ENCODE measurements around the gene KCNA10. TPM values are rescaled to one million over a fixed set of nuclear protein-coding genes. Genes with fewer than 3 reads are reported as not detected.

Gene KCNA10
- not detected in 2 replicates for total RNA-seq

DNA sequence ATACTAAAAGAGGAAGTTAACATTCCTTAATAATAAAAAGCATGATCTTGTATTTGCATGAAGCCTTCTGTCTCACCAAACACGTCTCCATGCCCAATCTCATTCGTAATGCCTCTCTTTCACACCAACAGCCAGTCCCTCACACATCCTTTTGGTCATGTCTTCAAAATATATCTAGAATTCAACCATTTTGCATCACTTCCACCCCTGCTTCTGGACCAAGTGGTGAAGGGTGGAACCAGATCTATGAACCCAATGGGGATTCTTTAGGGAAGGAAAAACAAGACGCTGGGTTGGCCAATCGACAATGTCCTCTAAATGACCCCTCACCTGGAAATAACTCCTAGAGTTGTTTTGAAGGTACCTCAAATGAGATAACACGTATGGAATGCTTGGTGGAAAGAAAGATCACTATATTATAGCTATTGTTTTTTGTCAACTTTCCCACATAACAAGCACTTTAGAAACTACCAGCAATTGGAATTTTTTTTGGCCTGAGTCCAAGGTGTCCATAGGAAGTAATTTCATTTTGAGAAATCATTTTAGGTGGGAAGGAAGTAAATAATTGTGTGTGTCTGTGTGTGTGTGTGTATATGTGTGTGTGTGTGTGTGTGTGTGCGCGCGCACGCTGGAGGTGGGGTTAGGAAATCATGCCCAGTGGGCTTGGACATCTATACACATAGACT, at the start of gene KCNA10:
TSS of gene KCNA10 (minus strand) at position 51 of the 686 bp plus-strand sequence. CDS start 388 bp downstream, outside the sequence.
- peak in 1 of 2 donors; percentile 86 for DNase-seq (ENCODE audit: low read depth in 2 of 2)

DNA sequence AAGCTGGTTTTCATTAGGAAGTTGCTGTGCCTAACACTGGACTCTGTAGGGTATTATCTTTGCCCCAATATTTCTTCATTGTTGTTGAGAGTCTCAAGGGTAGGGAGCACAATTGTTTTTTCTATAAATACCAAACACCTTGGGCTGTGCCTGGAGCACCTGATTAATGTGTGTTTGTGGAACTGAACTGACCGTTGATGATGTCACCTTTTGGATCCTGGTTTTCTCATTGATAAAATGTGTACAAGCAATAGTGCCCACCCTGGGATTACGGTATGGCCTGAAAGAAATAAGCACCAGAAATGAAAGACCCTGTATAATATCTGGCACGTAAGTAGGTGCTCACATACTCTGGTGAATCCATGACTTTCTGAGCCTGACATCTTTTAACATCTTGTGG, 47.9 kb upstream of the KCNA10 start:
- DNase-seq (ENCODE audit: low read depth in 2 of 2) = no peak

DNA sequence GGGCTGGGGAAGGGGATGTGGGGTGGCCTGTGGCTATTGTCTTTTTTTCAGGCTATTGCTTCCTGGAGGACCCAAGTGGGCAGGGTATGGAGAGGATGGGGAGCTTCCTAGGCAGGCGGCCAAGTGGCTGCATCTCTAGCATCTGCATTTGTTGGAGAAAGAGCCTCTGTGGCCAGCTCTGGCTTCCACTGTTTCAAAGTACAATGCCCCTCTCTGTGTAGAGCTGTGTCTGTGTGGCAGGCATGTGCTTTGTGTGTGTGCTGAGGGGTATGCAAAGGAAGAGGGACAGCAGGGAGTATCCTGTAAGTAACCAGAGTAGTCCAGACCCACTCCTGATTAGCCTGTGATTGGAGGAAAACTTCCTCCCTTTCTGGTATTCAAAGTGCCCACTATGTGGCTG, 46.6 kb upstream of the KCNA10 start:
- no peak for DNase-seq (ENCODE audit: low read depth in 2 of 2)

DNA sequence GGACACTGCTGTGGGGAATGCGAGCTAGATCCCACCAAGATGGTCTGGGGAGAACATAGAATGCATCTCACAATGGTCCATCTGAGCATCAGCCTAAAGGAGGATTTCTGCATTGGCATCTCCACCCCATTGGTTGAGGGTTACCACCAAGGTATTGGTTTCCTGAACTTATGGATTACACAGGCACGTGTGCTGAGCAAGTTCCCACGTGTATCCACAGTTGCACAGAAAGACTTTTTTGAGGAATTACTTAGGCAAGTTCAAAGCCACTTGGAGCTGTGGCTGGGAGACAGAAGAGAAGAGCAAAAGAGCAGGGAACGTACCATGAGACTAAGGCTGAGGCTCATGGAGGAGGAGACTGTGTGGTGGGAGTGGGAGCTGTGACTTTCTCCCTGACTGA, 44.1 kb upstream of the KCNA10 start:
- no peak for DNase-seq (ENCODE audit: low read depth in 2 of 2)

DNA sequence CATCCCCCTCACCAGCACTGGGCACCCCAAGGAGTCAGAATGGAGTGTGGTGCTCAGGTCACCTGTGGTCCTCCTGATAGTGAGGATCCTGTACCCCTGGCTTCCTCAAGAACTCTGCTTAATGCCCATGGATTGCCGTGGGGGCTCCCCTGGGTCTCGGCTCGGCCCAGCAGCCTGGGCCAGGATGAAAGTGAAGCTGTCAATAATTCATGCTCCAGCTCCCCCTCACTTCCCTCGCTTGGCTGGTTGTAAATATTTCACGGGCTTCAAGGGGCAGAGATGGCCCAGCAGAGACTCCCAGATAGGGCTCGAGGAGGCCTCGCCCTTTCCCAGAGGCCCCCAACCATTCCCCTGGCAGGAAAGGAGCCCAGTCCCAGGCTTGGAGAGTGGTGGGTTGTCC, 42.6 kb upstream of the KCNA10 start:
- DNase-seq (ENCODE audit: low read depth in 2 of 2) = no peak

DNA sequence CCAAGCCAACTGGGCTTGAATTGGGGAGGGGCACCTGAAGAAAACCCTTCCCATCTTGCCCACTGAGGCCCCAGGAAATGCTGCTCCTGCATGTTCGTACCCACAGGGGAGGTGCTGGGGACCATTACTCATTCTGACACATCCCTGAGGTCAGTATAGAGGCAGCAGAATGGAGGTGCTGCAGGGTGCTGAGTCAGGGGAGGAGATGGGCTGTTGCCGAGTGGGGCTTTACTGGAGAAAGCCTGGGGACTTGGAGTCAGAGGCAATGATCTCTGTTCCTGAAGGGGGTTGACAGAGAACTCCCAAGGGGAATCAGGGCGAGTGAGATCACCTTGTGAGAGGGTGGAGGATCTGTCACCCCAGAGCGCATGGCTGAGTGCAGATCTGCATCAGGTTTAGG, 40.2 kb upstream of the KCNA10 start:
- no peak for DNase-seq (ENCODE audit: low read depth in 2 of 2)

DNA sequence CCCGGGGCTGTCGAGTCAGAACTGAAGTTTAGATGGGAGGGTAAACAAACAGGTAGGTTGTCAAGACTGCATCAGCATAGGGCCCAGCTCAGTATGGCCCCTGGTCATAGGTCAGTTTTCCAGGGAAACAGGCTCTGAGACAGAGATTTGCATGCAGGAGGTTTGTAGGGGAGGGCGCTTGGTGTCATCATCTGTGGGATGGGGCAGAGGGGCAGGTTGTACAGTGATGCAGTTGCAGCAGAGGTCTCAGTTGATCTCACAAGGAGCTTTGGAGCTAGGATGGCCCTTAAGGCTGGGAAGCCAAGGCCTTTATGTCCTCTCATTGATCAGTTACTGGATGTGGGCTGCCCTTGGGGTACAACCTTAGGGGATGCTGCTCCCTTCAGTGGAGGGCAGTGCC, 38.5 kb upstream of the KCNA10 start:
- no peak for DNase-seq (ENCODE audit: low read depth in 2 of 2)

DNA sequence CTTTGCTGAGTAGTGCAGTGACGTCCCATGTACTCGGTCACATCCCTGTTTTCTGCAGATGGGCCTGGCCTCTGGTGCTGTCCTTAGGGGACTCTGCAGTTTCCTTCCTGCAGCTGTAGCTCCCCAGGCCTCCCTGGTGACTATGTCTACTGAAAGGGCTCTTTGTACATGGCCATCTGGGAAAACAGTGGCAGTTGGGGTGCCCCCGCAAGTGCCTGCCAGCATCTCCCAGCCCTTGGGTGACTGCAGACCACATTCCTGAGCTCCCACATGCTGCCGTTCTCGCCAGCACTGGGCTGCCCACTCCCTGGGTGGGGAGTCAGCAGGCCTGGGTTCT, 37.5 kb upstream of the KCNA10 start:
- DNase-seq (ENCODE audit: low read depth in 2 of 2) = no peak

DNA sequence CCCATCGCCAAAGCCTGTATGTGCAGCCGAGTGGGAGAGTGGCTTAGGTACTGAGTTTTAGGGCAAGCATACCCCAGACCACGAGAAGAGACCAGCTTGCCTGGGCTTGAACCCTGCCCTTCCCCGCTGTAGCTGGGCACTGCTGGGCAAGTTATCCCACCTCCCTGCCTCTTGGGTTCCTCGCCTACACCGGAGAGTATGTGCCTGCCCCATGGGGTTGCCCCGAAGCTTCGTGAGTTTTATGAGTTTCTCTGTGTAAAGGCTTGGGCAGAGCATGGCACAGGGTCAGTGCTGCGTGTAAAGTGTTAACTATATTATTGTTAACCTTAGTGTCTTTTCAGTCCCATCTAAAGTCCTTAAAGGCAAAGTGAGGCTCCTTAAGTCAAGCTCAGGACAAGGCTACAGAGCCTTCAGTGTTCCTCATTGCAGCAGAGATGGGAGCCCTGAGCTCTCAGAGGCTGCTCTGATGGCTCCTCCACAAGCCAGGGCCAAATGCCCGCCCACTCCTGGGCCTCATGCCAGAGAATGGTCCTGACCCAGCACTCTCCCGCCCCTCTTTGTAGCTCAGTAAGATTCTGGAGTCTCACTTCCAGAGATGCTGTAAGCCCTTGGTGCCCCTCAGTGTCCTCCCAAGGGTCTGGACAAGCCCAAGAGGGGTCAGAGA, 37.0 kb upstream of the KCNA10 start:
- peak in 1 of 2 donors; percentile 11 for DNase-seq (ENCODE audit: low read depth in 2 of 2)

DNA sequence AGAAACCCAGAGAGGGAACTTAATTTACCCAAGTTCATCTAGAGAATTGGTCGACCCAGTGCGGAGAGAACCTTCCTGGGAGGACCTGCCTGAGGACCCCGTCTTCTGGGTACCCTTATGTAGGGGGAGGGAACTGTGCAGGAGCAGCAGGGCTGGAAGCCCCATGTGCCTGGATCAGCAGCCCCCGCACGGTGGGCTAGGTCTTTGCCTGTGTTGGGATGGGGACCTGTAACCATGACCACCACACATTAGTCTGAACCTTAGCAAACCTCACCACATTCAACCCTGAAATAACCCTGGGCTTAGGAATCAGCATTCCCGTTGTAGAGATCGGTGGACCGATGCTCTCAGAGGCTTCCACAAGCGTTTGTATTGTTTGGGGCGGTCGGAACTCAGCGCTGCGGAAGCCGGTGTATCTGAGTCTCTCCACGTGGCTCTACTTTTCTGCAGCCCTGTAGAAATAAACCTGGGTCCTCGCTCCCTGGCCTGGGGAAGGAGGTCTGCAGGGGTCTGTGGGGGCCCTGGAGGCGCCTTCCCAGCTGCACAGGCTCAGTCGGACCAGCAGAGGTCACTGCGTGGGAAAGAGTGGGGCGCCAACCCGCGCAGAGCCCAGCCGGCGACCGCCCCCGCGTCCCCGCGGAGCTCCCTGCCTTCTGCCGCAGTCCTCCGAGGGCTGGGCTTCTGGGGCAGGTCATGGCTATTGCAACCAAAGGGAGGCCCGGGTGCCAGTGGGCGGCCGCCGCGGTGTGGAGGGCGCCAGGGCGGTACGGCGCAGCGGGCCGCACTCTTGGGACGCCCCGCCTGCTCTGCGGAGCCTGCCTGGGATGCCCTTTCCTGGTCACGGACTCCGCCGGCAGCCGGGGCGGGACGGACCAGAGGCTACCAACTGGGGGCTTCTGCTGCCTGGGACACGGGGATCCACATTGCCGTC, 36.2 kb upstream of the KCNA10 start:
- peak; percentile 27 to 47 for DNase-seq (ENCODE audit: low read depth in 2 of 2)

DNA sequence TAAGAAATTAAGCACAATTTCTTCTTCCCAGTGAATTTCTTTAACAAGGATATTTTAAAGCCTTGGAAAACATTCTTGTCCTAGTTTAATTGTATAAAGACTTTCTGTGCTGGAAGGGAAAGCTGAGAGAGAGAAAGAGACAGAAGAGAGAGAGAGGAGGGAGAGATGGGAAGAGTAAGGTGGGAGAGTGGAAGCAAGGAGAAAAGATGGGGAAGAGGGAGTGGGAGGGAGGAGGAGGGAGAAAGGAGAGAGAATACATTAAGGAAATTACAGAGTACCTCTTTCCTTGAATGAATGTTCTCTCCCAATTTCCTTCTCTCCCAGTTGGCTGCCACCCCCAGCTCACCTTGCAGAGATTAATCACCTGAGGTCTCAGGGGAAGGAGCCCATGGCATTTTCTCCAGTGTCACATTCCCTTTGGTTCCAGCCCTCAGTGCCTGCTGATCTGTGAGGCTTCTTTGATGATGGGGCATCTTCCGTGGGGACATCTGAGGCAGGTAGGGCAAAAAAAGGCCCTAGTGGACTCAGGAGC, 32.4 kb upstream of the KCNA10 start:
- DNase-seq (ENCODE audit: low read depth in 2 of 2) = no peak

DNA sequence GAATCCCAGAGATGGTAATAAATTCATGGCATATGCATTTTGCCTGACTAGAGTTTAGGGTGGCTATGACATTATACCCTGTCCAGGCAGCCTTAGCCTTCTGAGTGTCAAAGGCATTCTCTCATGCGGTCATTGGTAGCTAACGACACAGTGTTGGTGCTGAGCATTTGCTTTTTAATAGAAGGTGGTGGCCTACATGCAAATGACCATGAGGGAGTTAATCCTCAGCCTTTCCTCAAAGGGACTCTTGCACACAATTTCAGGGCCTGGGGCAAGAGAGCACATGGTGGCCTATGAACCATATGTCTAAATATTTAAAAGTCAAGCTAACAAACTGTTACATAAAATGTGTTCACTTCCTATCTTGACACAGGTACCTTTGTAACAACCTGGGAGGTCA, 30.9 kb upstream of the KCNA10 start:
- no peak for DNase-seq (ENCODE audit: low read depth in 2 of 2)

DNA sequence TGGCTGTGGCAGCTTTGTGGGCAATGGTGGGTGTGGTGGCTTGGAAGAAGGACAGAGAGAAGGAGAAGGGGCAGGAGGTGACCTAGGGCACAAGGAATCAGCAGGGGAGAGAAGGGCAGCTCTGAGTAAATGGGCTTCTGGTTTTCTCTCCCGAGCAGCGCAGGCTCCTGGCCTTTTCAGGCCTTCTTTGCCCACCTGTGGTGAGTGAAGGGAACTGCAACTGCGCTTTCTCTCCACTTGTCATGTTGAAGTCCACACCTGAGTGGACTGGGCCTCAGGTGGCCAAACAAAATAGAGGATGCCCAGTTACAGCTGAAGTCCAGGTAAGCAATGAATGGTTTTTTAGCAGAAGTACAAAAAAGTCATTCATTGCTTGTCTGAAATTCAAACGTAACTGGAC, 29.4 kb upstream of the KCNA10 start:
- peak; percentile 18 to 47 for DNase-seq (ENCODE audit: low read depth in 2 of 2)

DNA sequence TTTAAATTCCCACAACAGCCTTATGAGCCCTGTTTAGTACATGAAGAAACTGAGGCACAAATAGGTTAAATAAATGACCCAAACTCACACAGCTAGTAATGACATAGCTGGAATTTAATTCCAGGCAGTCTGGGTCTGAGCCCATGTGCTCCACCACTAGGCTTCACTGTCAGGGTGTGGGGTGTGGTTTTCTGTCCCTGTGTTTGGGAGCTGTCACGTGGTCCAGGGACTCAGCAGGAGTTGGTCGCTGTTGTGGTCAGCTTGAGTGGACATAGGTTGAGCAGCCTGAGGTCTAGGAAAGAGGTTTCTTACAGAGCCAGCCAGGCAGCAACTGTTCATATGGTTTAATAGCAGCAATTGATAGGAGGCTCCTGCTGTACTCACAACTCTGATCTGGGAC, 28.0 kb upstream of the KCNA10 start:
- no peak for DNase-seq (ENCODE audit: low read depth in 2 of 2)

DNA sequence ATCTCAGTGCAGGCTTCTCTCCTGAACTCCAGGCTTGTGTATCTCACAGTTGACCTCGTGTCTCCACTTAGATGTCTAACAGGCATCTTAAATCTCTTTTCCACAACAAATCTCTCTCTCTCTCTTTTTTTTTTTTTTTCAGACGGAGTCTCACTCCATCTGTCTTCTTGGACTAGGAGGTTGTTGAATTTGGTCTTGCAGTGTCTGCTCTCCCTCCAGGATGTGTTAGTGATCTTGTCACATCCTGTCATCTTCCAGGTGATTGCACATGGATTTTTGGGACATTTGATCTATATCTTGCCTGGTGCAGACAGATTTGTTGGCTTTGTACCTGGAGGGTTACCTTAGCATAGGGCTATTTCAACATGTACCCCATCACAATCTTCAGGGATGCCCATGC, 26.5 kb upstream of the KCNA10 start:
- DNase-seq (ENCODE audit: low read depth in 2 of 2) = no peak

DNA sequence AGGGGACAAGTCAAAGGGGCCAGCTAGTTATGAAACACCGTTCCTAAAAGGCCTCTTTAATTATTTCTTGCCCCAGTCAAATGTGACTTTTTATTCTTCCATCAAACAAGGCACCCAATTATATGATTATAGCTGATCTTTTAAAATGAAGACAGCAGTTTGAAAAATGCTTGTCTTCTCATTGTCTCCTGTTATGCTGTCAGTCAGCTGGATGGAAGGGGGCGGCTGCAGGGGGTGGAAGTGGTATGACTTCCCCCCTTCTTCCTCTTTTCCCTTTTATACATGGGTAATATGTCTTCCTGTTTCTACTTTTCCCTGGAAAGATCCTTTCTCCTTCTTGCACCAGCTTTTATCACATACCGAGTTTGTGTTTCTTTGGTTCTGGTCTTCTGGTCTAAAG, 25.8 kb upstream of the KCNA10 start:
- DNase-seq (ENCODE audit: low read depth in 2 of 2) = no peak

DNA sequence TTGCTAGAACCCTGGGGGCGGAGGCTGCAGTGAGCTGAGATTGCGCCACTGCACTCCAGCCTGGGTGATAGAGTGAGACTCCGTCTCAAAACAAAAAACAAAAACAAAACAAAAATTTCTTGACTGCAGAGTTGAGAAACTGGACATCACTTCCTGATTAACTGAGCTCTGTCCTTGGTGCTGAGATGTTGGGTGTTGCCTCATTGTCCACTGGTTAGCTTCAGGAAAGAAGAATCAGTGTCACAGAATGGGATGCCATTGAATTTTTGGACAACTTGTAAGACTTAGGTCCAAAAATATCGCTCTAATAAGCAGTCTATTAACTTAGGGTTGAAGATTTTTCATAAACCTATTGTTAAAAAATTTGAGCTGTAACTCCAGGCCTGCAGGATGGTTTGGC, 23.8 kb upstream of the KCNA10 start:
- peak; percentile 55 to 61 for DNase-seq (ENCODE audit: low read depth in 2 of 2)

DNA sequence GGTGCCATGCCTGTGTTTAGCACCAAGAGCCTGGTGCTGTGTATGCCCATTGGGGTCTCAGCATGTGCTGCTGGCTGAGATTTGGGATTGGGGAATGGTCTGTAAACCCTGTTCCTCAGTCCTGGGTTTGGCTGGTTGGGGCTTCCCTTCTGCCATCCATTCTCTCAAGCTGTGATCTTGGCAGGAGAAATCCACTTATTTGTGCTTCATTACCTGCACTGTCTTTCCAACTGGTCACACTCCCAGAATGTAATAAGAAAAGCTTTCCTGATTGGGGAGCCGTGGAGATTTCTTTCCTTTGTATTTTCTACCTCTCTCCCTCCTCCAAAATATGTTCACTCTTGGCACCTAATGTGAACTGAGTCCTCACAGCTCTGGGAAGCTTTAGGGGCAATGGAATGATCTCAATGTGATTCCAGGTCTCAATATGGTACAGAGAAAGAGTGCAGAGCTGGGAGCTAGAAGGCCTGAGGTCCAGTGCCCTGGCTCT, 23.0 kb upstream of the KCNA10 start:
- no peak for DNase-seq (ENCODE audit: low read depth in 2 of 2)

DNA sequence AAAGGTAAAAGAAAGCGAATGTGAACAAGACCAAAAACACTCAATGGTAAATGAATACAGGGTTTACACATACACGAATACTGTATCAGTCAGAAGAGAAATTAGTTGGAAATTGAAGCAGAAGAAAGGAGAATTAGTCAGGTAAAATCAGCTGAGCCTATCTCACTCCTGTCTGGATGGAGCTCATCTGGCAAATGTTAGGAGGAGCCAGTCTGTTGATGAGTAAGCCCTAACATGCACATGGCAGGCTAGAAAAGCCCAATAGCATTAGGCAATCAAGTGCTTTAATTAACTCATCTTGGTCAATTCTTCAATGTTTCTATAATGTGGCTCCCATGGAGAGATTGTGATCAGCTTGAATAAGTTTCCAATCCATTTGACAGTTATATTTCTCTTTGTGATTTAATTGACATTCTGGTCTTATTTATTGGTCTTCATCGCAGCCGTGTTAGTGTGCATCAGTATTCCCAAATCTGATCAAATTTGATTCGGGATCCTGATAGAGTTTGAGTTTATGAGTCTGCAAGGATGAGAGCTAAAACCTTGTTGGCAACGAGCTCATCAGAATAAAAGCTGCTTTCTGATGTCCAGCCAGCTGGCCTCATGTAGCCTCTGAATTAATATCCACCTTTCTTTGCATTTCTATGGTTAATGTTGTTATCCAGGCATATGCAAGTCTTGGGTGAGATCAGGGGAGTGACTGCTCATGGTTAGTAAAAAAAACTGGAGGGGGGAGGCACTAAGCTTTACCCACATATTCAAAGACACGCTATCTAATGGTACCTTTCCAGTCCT, 22.1 kb upstream of the KCNA10 start:
- DNase-seq (ENCODE audit: low read depth in 2 of 2) = no peak

DNA sequence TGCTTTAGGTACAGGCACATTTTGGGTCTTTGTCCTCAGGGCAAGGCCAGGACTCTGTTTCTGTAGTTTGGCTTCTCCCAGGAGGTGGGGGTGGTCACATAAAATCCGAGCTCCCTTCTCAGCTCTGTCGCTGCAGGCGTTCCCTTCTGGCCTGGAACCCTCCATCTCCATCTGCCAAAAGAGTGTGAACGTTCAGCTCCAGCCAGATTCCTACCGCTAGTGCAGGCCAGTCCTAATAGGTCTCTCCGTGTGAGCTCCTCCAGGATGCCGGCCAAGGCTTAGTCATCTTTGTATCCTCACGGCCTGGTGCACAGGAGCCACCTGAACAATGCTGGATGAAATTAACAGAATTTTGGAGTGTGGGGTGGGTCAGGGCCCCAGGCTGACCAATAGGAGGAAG, 19.9 kb upstream of the KCNA10 start:
- DNase-seq (ENCODE audit: low read depth in 2 of 2) = no peak

DNA sequence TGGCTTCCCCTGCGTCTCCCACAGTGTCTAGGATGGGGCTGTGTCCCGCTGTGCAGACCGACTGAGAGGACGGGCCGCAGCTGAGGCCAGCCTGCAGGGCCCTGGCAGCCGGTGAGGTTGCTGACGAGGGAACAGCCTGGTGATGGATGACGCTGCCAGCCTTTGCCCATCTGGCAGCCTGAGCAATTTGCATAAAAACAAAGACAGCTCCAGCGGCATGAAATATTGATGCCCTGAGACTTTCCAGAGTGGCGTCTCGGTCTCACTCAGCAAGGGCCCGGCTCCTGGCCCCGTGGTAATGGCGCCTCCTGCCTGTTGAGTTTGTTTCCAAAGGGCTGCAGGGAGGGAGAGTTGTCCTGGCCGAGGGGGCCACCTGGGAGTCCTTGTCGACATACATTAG, 19.1 kb upstream of the KCNA10 start:
- DNase-seq (ENCODE audit: low read depth in 2 of 2) = no peak
